Dermis blood vessel endothelial cell (primary cell): Measurements from ENCODE around the gene ERC1. TPM values are rescaled to one million over a fixed set of nuclear protein-coding genes. Genes with fewer than 3 reads are reported as not detected.

Source experiments
- DNase-seq: peaks from one replicate; pipeline ENCODE4 v3.0.0; 2010
- total RNA-seq: library from RNA; depleted of rRNA; stranded (reverse); fragments of >200 nt; gene quantifications from 2 replicates; pipeline ENCODE4 v1.2.3, GENCODE V29; 2014

Gene ERC1
- total RNA-seq, 1 donor from 2014 or later, result 47.1 TPM

GRCh38 chr12:1418144-1418543 lies 427.1 kb downstream of the ERC1 start:
- no peak for DNase-seq

- DNase-seq, result no peak
Measured at GRCh38 chr12:1419849-1420371, 428.9 kb downstream of the ERC1 start.

- DNase-seq, result no peak
Measured at GRCh38 chr12:1421091-1421846, 430.2 kb downstream of the ERC1 start.

GRCh38 chr12:1422604-1423315 lies 431.7 kb downstream of the ERC1 start:
- DNase-seq, result no peak

- DNase-seq, result no peak
Measured at GRCh38 chr12:1424674-1425395, 433.8 kb downstream of the ERC1 start.

- no peak for DNase-seq
Measured at GRCh38 chr12:1425396-1425729, 434.3 kb downstream of the ERC1 start.

- DNase-seq, result no peak
Measured at GRCh38 chr12:1428671-1429070, 437.6 kb downstream of the ERC1 start.

GRCh38 chr12:1429980-1430379 lies 439.0 kb downstream of the ERC1 start:
- no peak for DNase-seq

- no peak for DNase-seq
Measured at GRCh38 chr12:1434296-1434955, 443.4 kb downstream of the ERC1 start.

- peak; percentile 3 for DNase-seq
Measured at GRCh38 chr12:1435044-1435443, 444.0 kb downstream of the ERC1 start.

GRCh38 chr12:1435456-1435855 lies 444.4 kb downstream of the ERC1 start:
- no peak for DNase-seq

GRCh38 chr12:1436015-1436414 lies 445.0 kb downstream of the ERC1 start:
- no peak for DNase-seq

GRCh38 chr12:1436981-1437380 lies 446.0 kb downstream of the ERC1 start:
- no peak for DNase-seq

GRCh38 chr12:1439201-1439600 lies 448.2 kb downstream of the ERC1 start:
- DNase-seq, result no peak

- DNase-seq, result no peak
Measured at GRCh38 chr12:1439687-1440086, 448.7 kb downstream of the ERC1 start.

GRCh38 chr12:1443421-1444141 lies 452.6 kb downstream of the ERC1 start:
- no peak for DNase-seq

GRCh38 chr12:1444142-1444516 lies 453.1 kb downstream of the ERC1 start:
- no peak for DNase-seq

- no peak for DNase-seq
Measured at GRCh38 chr12:1445807-1446206, 454.8 kb downstream of the ERC1 start.

GRCh38 chr12:1448336-1448735 lies 457.3 kb downstream of the ERC1 start:
- DNase-seq, result no peak

GRCh38 chr12:1453810-1454209 lies 462.8 kb downstream of the ERC1 start:
- no peak for DNase-seq

GRCh38 chr12:1456885-1457284 lies 465.9 kb downstream of the ERC1 start:
- DNase-seq, result no peak

GRCh38 chr12:1457901-1458300 lies 466.9 kb downstream of the ERC1 start:
- no peak for DNase-seq
